ENCODE data around the gene ELOVL2.

The ELOVL2 gene

GRCh38 chr6:11056871-11057270, 12.8 kb upstream of the ELOVL2 start:
- Histone ChIP-seq H3K36me3 (ENCODE audit: insufficient read depth, low read length) (no peaks in the 10 kb centered on the region), H3K79me2 (ENCODE audit: insufficient read depth, low read length) (no peaks in the 10 kb centered on the region), H3F3A (ENCODE audit: low read depth) (no peaks in the 10 kb centered on the region), H3K27me3 (ENCODE audit: insufficient read depth, low read length, poor library complexity, severe bottlenecking) (no peaks in the 10 kb centered on the region), H3K4me1 (ENCODE audit: insufficient read depth, low read length, poor library complexity, severe bottlenecking) (no peaks in the 10 kb centered on the region), H2AFZ (ENCODE audit: low read length) (no peak overlapping the region), H3K4me3 (ENCODE audit: low read length, poor library complexity, severe bottlenecking) (no peak overlapping the region), H4K20me1 (ENCODE audit: insufficient read depth, low read length, poor library complexity, severe bottlenecking) (no peaks in the 10 kb centered on the region), H3K4me2 (ENCODE audit: low read depth, low read length, poor library complexity, severe bottlenecking) (no peak overlapping the region), H3K9me2 (replicated peaks; ENCODE audit: low read depth, low read length) (no peaks in the 10 kb centered on the region), H3K9me3 (ENCODE audit: insufficient read depth, low read depth, low read length) (no peaks in the 10 kb centered on the region), H3K9ac (ENCODE audit: low read depth, low read length, poor library complexity, severe bottlenecking) (no peak overlapping the region)
- no peak for TF ChIP-seq EZH2phosphoT487 (IDR thresholded peaks at IDR 0.05; ENCODE audit: borderline replicate concordance)

GRCh38 chr6:11055127-11055627, 11.1 kb upstream of the ELOVL2 start:
- Histone ChIP-seq H3K9ac (ENCODE audit: low read depth, low read length, poor library complexity, severe bottlenecking) (no peak overlapping the region), H3F3A (ENCODE audit: low read depth) (no peaks in the 10 kb centered on the region), H3K4me2 (ENCODE audit: low read depth, low read length, poor library complexity, severe bottlenecking) (no peak overlapping the region), H4K20me1 (ENCODE audit: insufficient read depth, low read length, poor library complexity, severe bottlenecking) (no peaks in the 10 kb centered on the region), H3K4me1 (ENCODE audit: insufficient read depth, low read length, poor library complexity, severe bottlenecking) (no peaks in the 10 kb centered on the region), H3K9me3 (ENCODE audit: insufficient read depth, low read depth, low read length) (no peaks in the 10 kb centered on the region), H2AFZ (ENCODE audit: low read length) (no peak overlapping the region), H3K4me3 (ENCODE audit: low read length, poor library complexity, severe bottlenecking) (no peak overlapping the region), H3K36me3 (ENCODE audit: insufficient read depth, low read length) (no peaks in the 10 kb centered on the region), H3K27me3 (ENCODE audit: insufficient read depth, low read length, poor library complexity, severe bottlenecking) (no peaks in the 10 kb centered on the region), H3K9me2 (replicated peaks; ENCODE audit: low read depth, low read length) (no peaks in the 10 kb centered on the region), H3K79me2 (ENCODE audit: insufficient read depth, low read length) (no peaks in the 10 kb centered on the region)
- no peak for TF ChIP-seq EZH2phosphoT487 (IDR thresholded peaks at IDR 0.05; ENCODE audit: borderline replicate concordance)
- no peak for TF ChIP-seq CTCF (conservative IDR thresholded peaks at IDR 0.05; ENCODE audit: low read length)

GRCh38 chr6:11054722-11055121, 10.6 kb upstream of the ELOVL2 start:
- Histone ChIP-seq H3K36me3 (ENCODE audit: insufficient read depth, low read length) (no peaks in the 10 kb centered on the region), H3K27me3 (ENCODE audit: insufficient read depth, low read length, poor library complexity, severe bottlenecking) (no peaks in the 10 kb centered on the region), H3F3A (ENCODE audit: low read depth) (no peaks in the 10 kb centered on the region), H3K4me2 (ENCODE audit: low read depth, low read length, poor library complexity, severe bottlenecking) (no peak overlapping the region), H3K4me3 (ENCODE audit: low read length, poor library complexity, severe bottlenecking) (no peak overlapping the region), H3K9ac (ENCODE audit: low read depth, low read length, poor library complexity, severe bottlenecking) (no peak overlapping the region), H3K9me3 (ENCODE audit: insufficient read depth, low read depth, low read length) (no peaks in the 10 kb centered on the region), H3K9me2 (replicated peaks; ENCODE audit: low read depth, low read length) (no peaks in the 10 kb centered on the region), H3K79me2 (ENCODE audit: insufficient read depth, low read length) (no peaks in the 10 kb centered on the region), H3K4me1 (ENCODE audit: insufficient read depth, low read length, poor library complexity, severe bottlenecking) (no peaks in the 10 kb centered on the region), H2AFZ (ENCODE audit: low read length) (no peak overlapping the region), H4K20me1 (ENCODE audit: insufficient read depth, low read length, poor library complexity, severe bottlenecking) (no peaks in the 10 kb centered on the region)
- no peak for TF ChIP-seq CTCF (conservative IDR thresholded peaks at IDR 0.05; ENCODE audit: low read length)
- TF ChIP-seq EZH2phosphoT487 (IDR thresholded peaks at IDR 0.05; ENCODE audit: borderline replicate concordance) = no peak

GRCh38 chr6:11053307-11053706, 9.2 kb upstream of the ELOVL2 start:
- Histone ChIP-seq H3K4me1 (ENCODE audit: insufficient read depth, low read length, poor library complexity, severe bottlenecking) (no peaks in the 10 kb centered on the region), H3K9me2 (replicated peaks; ENCODE audit: low read depth, low read length) (no peaks in the 10 kb centered on the region), H3K4me3 (ENCODE audit: low read length, poor library complexity, severe bottlenecking) (no peak overlapping the region), H3K36me3 (ENCODE audit: insufficient read depth, low read length) (no peaks in the 10 kb centered on the region), H3K9me3 (ENCODE audit: insufficient read depth, low read depth, low read length) (no peaks in the 10 kb centered on the region), H3K79me2 (ENCODE audit: insufficient read depth, low read length) (no peaks in the 10 kb centered on the region), H4K20me1 (ENCODE audit: insufficient read depth, low read length, poor library complexity, severe bottlenecking) (no peaks in the 10 kb centered on the region), H2AFZ (ENCODE audit: low read length) (no peak overlapping the region), H3K9ac (ENCODE audit: low read depth, low read length, poor library complexity, severe bottlenecking) (no peak overlapping the region), H3K27me3 (ENCODE audit: insufficient read depth, low read length, poor library complexity, severe bottlenecking) (no peaks in the 10 kb centered on the region), H3F3A (ENCODE audit: low read depth) (no peaks in the 10 kb centered on the region), H3K4me2 (ENCODE audit: low read depth, low read length, poor library complexity, severe bottlenecking) (no peak overlapping the region)
- TF ChIP-seq CTCF (conservative IDR thresholded peaks at IDR 0.05; ENCODE audit: low read length) = no peak
- no peak for TF ChIP-seq EZH2phosphoT487 (IDR thresholded peaks at IDR 0.05; ENCODE audit: borderline replicate concordance)
